ENCODE data around the gene C2orf66.

C2orf66 gene

GRCh38 chr2:196809260-196809659 is at the start of gene C2orf66:
C2orf66 (minus strand) TSS chr2:196809355; CDS start chr2:196809336, 19 bp downstream.
- DNase-seq, result no peak

DNA sequence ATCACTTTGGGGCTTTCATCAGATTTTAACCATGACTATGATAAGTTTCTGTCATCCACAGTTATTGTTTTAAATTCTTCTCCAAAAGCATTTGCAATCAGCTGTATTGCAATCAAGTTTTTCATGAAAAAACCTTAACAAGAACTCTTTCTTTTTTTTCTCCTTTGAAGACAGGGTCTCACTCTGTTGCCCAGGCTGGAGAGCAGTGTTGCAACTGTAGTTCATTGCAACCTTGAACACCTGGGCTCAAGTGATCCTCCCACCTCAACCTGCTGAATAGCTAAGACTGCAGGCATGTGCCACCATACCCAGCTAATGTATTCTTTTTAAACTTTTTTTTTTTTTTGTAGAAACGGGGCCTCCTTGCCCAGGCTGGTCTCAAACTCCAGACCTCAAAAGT is 45.5 kb upstream of the C2orf66 start:
- no peak for DNase-seq

DNA sequence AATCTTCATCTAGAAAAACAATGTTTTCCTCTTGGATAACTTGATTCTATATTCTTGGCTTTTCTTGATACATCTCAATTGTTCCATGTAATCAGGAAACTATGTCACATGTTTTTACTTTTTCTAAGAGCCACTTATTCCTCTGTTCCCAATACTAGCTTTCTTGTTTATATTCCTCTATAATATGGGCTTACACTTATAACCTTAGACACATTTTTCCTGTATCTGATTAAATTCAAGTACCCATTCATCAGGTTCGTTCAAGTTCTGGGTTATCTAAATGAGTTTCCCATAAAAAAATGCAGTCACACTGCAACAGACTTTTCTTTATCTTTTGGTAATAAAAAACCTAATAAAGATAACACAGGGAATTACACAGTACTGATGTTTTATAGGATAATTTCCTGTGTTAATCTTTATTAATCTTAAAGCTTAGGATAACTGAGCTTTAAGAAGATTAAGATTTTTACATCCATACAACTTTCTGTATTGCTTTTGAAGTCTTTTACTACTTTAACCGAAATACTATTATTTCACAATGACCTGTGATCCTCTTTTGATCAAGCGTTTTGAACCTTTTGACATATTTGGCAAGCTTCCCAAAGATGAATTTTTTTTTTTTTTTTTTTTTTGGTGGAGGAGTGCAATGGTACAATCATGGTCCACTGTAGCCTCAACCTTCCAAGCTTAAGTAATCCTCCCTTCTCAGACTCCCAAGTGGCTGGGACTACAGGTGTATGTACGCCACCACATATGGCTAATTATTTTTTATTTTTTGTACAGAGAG is 44.3 kb upstream of the C2orf66 start:
- no peak for DNase-seq

DNA sequence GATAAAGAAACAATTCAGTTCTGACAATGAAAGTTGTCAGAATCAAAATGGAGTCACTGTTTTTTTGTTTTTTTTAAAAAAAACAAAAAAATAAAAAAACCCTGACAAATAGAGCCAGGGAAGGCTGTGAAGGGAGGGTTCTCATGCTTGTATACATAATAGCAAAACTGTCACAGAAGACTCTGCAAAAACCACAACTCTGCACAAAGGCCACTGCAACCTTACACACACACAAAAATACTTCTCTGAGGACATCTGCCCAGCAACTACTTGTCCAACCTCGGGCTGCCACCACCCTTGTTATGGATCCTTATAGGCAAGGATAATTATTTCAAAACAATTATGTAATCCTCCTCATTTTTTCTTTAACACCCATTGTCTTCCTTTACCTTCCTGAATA is 41.9 kb upstream of the C2orf66 start:
- DNase-seq, result no peak

DNA sequence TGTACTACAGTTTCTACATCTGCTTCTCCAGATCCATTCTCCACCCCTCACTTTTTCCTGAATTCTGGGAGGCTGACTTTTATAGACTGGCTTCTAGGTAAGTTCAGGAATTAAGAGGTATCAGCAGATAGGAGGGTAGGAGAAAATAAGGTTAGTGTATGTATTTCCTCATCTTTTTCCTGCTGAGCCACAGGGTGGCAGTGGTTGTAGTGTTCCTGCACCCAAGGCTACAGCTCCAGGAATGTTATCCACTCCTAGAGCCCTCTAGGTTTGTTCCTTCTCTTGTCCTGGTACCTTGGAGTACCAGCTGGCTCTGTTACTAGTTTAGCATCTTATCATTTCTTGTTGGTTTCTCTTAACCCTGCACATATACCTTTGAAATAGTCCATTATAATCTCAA is 40.7 kb upstream of the C2orf66 start:
- no peak for DNase-seq

DNA sequence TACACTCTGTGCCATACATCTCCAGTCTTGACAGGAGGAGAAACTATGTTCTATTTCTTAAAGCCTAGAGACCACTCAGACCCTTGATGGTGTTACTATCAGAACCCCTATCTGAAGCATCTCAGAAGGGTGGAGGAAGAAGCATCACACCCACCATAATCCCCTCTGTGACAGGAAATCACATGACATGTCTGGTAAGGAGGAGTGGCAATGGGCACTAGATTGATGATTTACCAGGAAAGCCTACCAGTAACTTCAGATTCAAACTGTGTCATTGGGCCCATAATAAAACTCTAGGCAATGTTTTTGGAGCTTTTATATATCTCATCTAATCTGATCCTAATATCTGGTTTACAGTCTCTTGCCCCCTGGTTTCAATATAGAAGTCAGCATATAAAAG is 37.1 kb upstream of the C2orf66 start:
- no peak for DNase-seq

DNA sequence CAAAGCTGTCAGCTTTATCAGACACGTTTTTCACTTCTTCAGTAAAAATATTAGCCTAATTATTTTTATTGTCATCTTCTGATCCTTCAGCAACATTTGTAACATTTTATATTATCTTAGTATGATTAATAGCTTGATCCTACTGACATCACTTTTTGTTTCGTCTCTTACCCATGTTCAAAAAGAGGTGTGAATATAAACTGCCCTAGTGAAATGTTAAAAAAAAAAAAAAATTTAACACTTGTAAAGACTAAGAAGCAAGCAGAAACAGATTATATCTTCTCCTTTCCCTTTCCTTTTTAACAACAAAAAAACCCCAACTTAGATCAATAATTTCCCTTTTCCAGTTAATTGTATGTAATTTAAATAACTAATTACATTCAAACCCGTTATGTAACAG is 36.2 kb upstream of the C2orf66 start:
- no peak for DNase-seq

DNA sequence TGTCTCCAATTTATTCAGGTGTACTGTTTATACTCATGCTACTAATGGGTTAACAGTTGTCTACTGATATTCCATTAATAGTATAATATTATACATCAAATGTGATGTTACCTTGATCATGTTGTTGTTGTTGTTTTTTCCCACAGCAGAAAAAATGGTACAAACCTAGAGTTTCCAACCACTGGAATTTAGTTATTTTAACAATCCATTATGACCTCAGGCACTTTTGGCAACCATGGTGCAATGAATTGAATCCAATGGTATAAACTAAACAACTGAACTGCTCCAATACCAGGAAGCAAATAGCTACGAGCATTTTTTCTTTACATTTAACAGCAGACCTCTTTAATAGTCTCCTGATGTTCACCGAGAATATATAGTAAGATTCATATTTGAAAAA is 31.0 kb upstream of the C2orf66 start:
- DNase-seq, result no peak

- no peak for DNase-seq
These were observed 30.4 kb upstream of the C2orf66 start for GRCh38 chr2:196839574-196839973.

DNA sequence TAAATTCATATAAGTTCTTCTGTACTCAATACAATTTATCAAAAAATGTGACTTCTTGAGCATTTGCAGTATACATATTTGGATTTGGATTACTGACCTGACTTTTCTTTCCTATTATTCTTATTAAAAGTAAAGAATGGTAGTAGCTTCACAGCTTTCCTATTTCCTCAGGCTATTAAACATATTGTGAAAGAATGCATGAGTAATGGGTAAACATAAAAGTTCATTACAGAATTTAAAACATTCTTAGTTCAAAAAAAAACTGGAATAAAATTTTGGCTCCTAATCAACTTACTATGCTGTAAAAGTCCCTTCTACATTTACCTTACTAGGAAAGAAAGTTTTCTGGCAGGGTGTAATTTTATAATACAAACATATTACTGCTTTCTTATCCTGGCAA is 27.3 kb upstream of the C2orf66 start:
- DNase-seq, result no peak

GRCh38 chr2:196830701-196831100 is 21.5 kb upstream of the C2orf66 start:
- DNase-seq, result no peak

DNA sequence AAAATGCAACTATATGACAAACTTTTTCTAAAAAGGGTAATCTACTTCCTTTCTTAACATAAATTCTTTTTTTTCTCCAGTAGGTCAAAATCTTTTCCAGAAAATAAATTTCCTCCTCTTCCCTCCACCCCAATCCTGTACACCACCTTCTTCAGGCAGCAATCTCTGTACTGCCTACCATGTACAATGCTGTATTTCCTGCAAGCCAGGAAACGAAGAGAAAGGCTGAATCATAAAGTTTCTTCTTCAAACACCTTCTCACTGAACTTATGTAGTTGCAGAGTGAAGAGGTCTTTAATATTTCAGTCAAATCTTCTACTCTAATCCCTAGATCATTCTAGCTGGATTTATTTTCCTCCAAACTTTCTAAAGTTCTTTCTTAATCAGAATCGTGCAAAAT is 18.2 kb upstream of the C2orf66 start:
- no peak for DNase-seq

DNA sequence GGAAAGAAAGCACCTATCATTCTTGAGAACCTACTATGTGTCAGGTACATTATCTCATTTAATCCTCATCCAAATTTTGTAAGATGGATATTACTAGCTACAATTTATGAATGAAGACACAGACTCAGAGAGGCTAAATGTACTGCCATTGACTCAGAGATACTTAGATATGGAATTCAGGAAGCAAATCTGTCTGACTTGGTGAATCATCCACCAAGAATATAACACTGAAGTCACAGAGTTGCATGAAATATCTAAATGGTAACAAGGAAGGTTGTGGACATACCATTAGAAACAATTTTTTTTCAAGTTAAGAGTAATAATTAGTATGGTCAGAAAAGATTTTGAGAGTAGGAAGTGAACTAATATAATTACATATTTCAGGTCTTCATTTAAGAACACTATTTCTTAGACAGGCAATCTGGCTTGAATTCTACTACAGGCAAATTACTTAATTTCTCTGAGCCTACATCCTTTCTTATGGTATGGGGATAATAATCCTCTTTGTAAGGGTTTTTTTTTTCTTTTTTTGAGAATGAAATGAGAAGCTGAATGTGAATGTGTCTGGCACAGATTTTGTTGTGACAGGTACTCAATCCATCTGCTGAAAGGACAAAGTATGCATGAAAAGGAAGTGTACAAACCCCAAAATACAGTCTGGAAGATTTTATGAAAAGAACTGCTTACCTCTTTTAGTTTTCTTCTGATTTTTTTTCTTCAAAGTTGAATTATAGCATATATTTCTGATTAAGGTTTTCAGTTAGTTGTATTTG is 14.8 kb upstream of the C2orf66 start:
- DNase-seq, result no peak

GRCh38 chr2:196821195-196821594 is 12.0 kb upstream of the C2orf66 start:
- DNase-seq, result no peak

DNA sequence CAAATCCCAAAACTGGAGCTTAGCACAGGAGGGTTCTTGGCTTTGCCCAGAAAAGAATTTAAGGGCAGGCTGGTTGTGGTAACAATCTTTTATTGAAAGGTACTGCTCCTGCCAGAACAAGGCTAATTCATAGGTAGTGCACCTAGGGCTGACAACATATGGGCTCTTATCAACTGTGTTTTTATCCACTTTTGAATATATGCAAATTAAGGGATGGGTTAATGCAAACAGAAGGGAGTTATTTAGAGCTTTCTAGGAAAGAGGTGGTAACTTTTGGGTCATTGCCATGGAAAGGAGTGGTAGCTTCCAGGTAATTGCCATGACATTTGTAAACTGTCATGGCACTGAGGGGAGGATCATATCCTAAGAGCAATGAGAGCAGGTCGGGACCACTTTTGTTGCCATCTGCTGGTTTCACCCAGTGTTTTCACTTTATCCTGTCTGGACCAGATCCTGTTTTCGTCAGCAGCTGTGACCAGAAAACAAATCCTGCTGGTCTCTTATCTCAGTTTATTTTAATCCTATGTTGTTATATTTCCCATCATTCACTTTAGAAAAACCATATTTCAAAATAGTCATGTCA is 981 bp downstream of the C2orf66 start:
- no peak for DNase-seq

GRCh38 chr2:196804381-196804780 is 4.8 kb downstream of the C2orf66 start:
- DNase-seq, result no peak

GRCh38 chr2:196802401-196802800 is 6.8 kb downstream of the C2orf66 start:
- no peak for DNase-seq

DNA sequence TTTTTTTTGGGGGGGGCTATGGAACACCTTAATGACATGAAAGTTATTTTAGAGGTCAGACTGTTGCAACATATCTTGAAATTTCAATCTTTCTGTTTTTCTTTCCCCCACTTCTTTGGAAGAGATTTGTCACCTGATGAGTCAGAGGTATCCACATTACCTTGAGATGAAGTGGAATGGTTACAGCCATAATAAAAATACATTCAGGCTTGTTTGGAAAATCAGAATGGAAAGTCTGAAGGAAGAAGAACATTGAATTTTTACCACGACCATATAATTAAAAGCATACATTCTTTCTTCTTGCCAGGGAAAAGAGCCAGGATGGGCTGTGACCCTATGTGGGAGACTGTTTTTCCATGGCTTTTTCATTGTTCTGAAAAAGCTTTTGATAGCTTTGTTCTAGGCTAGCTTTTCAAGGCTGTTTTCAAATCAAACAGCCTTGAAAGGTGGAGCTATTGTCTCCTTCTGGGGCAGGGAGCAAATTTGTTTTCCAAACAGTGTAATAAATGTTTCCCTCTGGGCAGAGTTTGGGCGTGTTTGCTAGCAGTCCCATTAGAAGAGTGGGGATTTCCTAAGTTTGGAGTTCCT is 7.4 kb downstream of the C2orf66 start:
- DNase-seq, result no peak

DNA sequence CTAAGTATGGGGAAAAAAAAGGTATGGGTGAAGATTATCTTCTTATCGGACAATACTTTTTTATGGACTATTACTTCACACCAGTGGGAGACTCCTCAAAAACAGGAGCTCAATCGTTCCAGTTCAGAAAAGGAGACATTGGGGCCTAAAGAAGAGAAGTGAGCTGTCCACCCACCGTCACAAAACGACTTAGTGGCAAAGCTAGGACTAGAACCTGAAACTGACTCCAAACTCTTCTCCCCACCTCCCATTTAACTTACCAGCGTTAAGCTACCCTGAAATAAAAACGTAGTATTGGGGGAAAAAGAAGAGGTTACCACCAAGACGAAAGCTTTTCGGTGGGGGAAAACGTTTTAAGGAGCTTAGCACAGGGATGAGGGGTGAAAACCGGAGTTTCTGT is 10.2 kb downstream of the C2orf66 start:
- no peak for DNase-seq

DNA sequence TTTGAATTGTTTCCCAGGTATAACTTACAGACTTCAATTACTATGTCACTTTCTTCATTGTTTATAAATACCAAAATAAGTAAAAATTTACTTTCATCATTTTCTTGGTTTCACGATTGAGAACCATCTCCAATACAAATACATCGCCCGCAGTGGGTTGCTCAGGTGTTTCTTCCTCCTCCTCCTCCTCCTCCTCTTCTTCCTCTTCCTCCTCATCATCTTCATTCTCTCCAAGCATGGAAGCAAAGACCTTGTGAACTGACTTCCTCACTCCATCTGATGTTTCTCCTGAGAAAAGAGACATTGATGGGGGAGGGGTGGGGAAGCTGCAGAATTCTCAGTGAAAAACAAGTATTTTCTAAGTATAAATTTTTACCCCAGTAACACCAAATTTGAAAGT is 16.3 kb downstream of the C2orf66 start:
- no peak for DNase-seq

GRCh38 chr2:196783431-196784094 is 25.6 kb downstream of the C2orf66 start:
- no peak for DNase-seq

DNA sequence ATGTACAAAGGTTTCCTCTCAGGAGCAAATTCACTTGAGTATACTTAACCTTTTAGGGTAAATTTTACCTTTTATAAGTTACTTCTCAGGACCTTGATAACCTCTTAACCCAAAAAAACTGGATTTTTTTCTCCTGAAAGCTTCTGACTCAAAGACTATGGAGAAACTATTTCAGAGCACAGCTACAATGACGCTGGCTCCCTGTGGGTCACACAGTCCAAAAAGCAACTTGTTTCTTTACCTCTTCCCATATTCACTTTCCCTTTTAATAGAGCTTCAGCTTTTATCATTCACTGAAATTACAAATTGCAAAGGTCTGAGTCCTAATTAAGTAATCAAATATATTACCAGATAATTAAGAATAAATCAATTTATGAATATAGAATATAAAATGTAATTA is 42.1 kb downstream of the C2orf66 start:
- DNase-seq, result no peak

DNA sequence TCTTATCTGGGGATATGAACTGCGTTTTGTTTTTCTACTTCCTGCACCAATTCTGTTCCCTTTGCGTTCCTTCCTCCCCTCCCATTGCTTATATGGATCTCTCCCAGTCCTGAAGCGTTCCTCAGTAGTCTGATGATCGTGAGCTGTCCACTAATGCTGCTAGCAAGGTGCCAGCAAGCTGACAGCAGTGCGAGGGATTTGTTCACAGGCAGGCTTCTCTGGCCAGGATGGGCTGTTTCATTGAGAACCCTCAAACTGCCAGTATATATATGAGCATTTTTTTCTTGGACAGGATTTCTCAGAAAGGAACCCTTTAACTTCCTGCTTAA is 49.8 kb downstream of the C2orf66 start:
- no peak for DNase-seq
